ENCODE measurements around the gene IFI6.
"Not testable (repeated sequence)": the region's sequence is repeated elsewhere in the genome, so short reads cannot be mapped to it uniquely, and the experiment has no call there.

Gene IFI6

GRCh38 chr1:27622828-27623227 is 49.2 kb downstream of the IFI6 start:
- Histone ChIP-seq H3K27me3 (ENCODE audit: control insufficient read depth, insufficient read depth, low read length) (no peaks in the 10 kb centered on the region), H3K9me3 (ENCODE audit: control insufficient read depth, low read depth, low read length) (no peaks in the 10 kb centered on the region), H3K36me3 (ENCODE audit: control insufficient read depth, low read depth, low read length) (no peaks in the 10 kb centered on the region), H3K4me1 (ENCODE audit: control insufficient read depth, low read depth, low read length) (peaks cover 7% of the 10 kb centered on the region), H3K27ac (ENCODE audit: low read length) (no peak overlapping the region), H3K4me3 (ENCODE audit: low read length) (no peak overlapping the region), H3K9ac (ENCODE audit: low read length) (no peak overlapping the region)

GRCh38 chr1:27621051-27621920 is 50.7 kb downstream of the IFI6 start:
- H3K4me3 ChIP-seq (ENCODE audit: low read length) = no peak overlapping the region
- no peaks in the 10 kb centered on the region for H3K9me3 ChIP-seq (ENCODE audit: control insufficient read depth, low read depth, low read length)
- H3K27ac ChIP-seq (ENCODE audit: low read length) = no peak overlapping the region
- no peaks in the 10 kb centered on the region for H3K36me3 ChIP-seq (ENCODE audit: control insufficient read depth, low read depth, low read length)
- no peak overlapping the region for H3K9ac ChIP-seq (ENCODE audit: low read length)
- H3K27me3 ChIP-seq (ENCODE audit: control insufficient read depth, insufficient read depth, low read length) = no peaks in the 10 kb centered on the region
- H3K4me1 ChIP-seq (ENCODE audit: control insufficient read depth, low read depth, low read length) = peaks cover 7% of the 10 kb centered on the region

- H3K4me3 ChIP-seq (ENCODE audit: low read length); H3K9me3 ChIP-seq (ENCODE audit: control insufficient read depth, low read depth, low read length); H3K9ac ChIP-seq (ENCODE audit: low read length); H3K4me1 ChIP-seq (ENCODE audit: control insufficient read depth, low read depth, low read length); H3K27ac ChIP-seq (ENCODE audit: low read length); H3K36me3 ChIP-seq (ENCODE audit: control insufficient read depth, low read depth, low read length): not testable (repeated sequence)
- peaks cover 12% of the 10 kb centered on the region for H3K27me3 ChIP-seq (ENCODE audit: control insufficient read depth, insufficient read depth, low read length)
These were observed 52.1 kb downstream of the IFI6 start for GRCh38 chr1:27619782-27620438.

- H3K27ac ChIP-seq (ENCODE audit: low read length) = no peak overlapping the region
- H3K36me3 ChIP-seq (ENCODE audit: control insufficient read depth, low read depth, low read length) = no peaks in the 10 kb centered on the region
- H3K4me3 ChIP-seq (ENCODE audit: low read length) = no peak overlapping the region
- H3K9ac ChIP-seq (ENCODE audit: low read length) = no peak overlapping the region
- peaks cover 7% of the 10 kb centered on the region for H3K4me1 ChIP-seq (ENCODE audit: control insufficient read depth, low read depth, low read length)
- H3K27me3 ChIP-seq (ENCODE audit: control insufficient read depth, insufficient read depth, low read length) = peaks cover 12% of the 10 kb centered on the region
- H3K9me3 ChIP-seq (ENCODE audit: control insufficient read depth, low read depth, low read length) = no peaks in the 10 kb centered on the region
These were observed 53.5 kb downstream of the IFI6 start for GRCh38 chr1:27618341-27619082.

GRCh38 chr1:27617420-27617819 is 54.6 kb downstream of the IFI6 start:
- H3K27ac ChIP-seq (ENCODE audit: low read length) = no peak overlapping the region

GRCh38 chr1:27616441-27616840 is 55.6 kb downstream of the IFI6 start:
- Histone ChIP-seq H3K4me1 (ENCODE audit: control insufficient read depth, low read depth, low read length) (no peaks in the 10 kb centered on the region), H3K36me3 (ENCODE audit: control insufficient read depth, low read depth, low read length) (no peaks in the 10 kb centered on the region), H3K9me3 (ENCODE audit: control insufficient read depth, low read depth, low read length) (no peaks in the 10 kb centered on the region), H3K27me3 (ENCODE audit: control insufficient read depth, insufficient read depth, low read length) (peaks cover 12% of the 10 kb centered on the region), H3K27ac (ENCODE audit: low read length) (no peak overlapping the region), H3K4me3 (ENCODE audit: low read length) (no peak overlapping the region), H3K9ac (ENCODE audit: low read length) (no peak overlapping the region)

More at GRCh38 chr1:27617420-27617819, 54.6 kb downstream of the IFI6 start:
- Histone ChIP-seq H3K9ac (ENCODE audit: low read length) (no peak overlapping the region), H3K36me3 (ENCODE audit: control insufficient read depth, low read depth, low read length) (no peaks in the 10 kb centered on the region), H3K27me3 (ENCODE audit: control insufficient read depth, insufficient read depth, low read length) (peaks cover 12% of the 10 kb centered on the region), H3K9me3 (ENCODE audit: control insufficient read depth, low read depth, low read length) (no peaks in the 10 kb centered on the region), H3K4me1 (ENCODE audit: control insufficient read depth, low read depth, low read length) (no peaks in the 10 kb centered on the region), H3K4me3 (ENCODE audit: low read length) (no peak overlapping the region)

Data from iPS-18a (cell line).